ENCODE results near the gene PPP1R3A. TPM values are rescaled to one million over a fixed set of nuclear protein-coding genes. Genes with fewer than 3 reads are reported as not detected.
"Not testable (repeated sequence)": the region's sequence is repeated elsewhere in the genome, so short reads cannot be mapped to it uniquely, and the experiment has no call there.

PPP1R3A gene
- total and polyA plus RNA-seq, 2 donors (not counting 1 experiment from before 2014, with no cell fraction given) = not detected

- no peaks in the 10 kb centered on the region for H3K79me2 ChIP-seq (ENCODE audit: control insufficient read depth, insufficient read depth, low read length)
- no peaks in the 10 kb centered on the region for H4K20me1 ChIP-seq (ENCODE audit: control insufficient read depth, extremely low read depth, insufficient read depth, low read length)
- H3K4me2 ChIP-seq (ENCODE audit: extremely low read depth, insufficient read depth, low read length) = no peak overlapping the region
- H3K36me3 ChIP-seq (ENCODE audit: control insufficient read depth, insufficient read depth, low read length) = no peaks in the 10 kb centered on the region
- H3K4me1 ChIP-seq (ENCODE audit: control insufficient read depth, extremely low read depth, insufficient read depth, low read length) = no peaks in the 10 kb centered on the region
- H3K9me3 ChIP-seq (ENCODE audit: control insufficient read depth, insufficient read depth, low read depth, low read length) = no peaks in the 10 kb centered on the region
- H2AFZ ChIP-seq (ENCODE audit: low read length) = no peak overlapping the region
- DNase-seq (ENCODE audit: low read depth in 2 of 2) = no peak
- H3K27me3 ChIP-seq (ENCODE audit: control insufficient read depth, insufficient read depth, low read length) = no peaks in the 10 kb centered on the region
- H3K4me3 ChIP-seq (replicated peaks in 1 of 4; ENCODE audit: control extremely low read depth in 1 of 4, insufficient read depth in 1 of 4, low read depth in 3 of 4, low read length in 4 of 4) = no peak overlapping the region
- no peak overlapping the region for H3K9ac ChIP-seq (ENCODE audit: insufficient read depth, low read length)
- H3K27ac ChIP-seq (ENCODE audit: insufficient read depth, low read length) = no peak overlapping the region
- TF ChIP-seq CTCF (conservative IDR thresholded peaks at IDR 0.05 in 1 of 2, IDR thresholded peaks at IDR 0.05 in 1 of 2; ENCODE audit: low read depth in 1 of 2, low read length in 2 of 2) (no peak), EZH2 (IDR thresholded peaks at IDR 0.05; ENCODE audit: low read length, missing control alignments) (no peak)
Observed at GRCh38 chr7:113936982-113937381, 18.2 kb upstream of the PPP1R3A start.

- no peak for TF ChIP-seq EZH2 (IDR thresholded peaks at IDR 0.05; ENCODE audit: low read length, missing control alignments)
- TF ChIP-seq CTCF (conservative IDR thresholded peaks at IDR 0.05 in 1 of 2, IDR thresholded peaks at IDR 0.05 in 1 of 2; ENCODE audit: low read depth in 1 of 2, low read length in 2 of 2) = no peak
- no peaks in the 10 kb centered on the region for H3K27me3 ChIP-seq (ENCODE audit: control insufficient read depth, insufficient read depth, low read length)
- no peaks in the 10 kb centered on the region for H3K4me1 ChIP-seq (ENCODE audit: control insufficient read depth, extremely low read depth, insufficient read depth, low read length)
- H3K4me3 ChIP-seq (replicated peaks in 1 of 4; ENCODE audit: control extremely low read depth in 1 of 4, insufficient read depth in 1 of 4, low read depth in 3 of 4, low read length in 4 of 4) = no peak overlapping the region
- no peak overlapping the region for H3K9ac ChIP-seq (ENCODE audit: insufficient read depth, low read length)
- no peaks in the 10 kb centered on the region for H3K9me3 ChIP-seq (ENCODE audit: control insufficient read depth, insufficient read depth, low read depth, low read length)
- DNase-seq (ENCODE audit: low read depth in 2 of 2) = no peak
- no peak overlapping the region for H3K27ac ChIP-seq (ENCODE audit: insufficient read depth, low read length)
- no peaks in the 10 kb centered on the region for H3K79me2 ChIP-seq (ENCODE audit: control insufficient read depth, insufficient read depth, low read length)
- H2AFZ ChIP-seq (ENCODE audit: low read length) = no peak overlapping the region
- H3K36me3 ChIP-seq (ENCODE audit: control insufficient read depth, insufficient read depth, low read length) = no peaks in the 10 kb centered on the region
- no peaks in the 10 kb centered on the region for H4K20me1 ChIP-seq (ENCODE audit: control insufficient read depth, extremely low read depth, insufficient read depth, low read length)
- no peak overlapping the region for H3K4me2 ChIP-seq (ENCODE audit: extremely low read depth, insufficient read depth, low read length)
Observed at GRCh38 chr7:113936535-113936934, 17.7 kb upstream of the PPP1R3A start.

DNA sequence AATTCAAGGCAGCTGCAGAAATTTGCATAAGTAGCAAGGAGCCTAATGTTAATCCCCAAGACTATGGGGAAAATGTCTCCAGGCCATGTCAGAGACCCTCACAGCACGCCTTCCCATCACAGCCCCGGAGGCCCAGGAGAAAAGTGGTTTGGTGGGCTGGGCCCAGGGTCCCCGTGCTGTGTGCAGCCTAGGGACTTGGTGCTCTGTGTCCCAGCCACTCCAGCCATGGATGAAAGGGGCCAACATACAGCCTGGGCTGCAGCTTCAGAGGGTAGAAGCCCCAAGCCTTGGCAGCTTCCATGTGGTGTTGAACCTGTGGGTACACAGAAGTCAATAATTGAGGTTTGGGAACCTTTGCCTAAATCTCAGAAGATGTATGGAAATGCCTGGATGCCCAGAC lies 10.6 kb upstream of the PPP1R3A start:
- not testable (repeated sequence) for H3K4me1 ChIP-seq (ENCODE audit: control insufficient read depth, extremely low read depth, insufficient read depth, low read length); H2AFZ ChIP-seq (ENCODE audit: low read length); H3K27me3 ChIP-seq (ENCODE audit: control insufficient read depth, insufficient read depth, low read length); H3K9me3 ChIP-seq (ENCODE audit: control insufficient read depth, insufficient read depth, low read depth, low read length); H3K4me2 ChIP-seq (ENCODE audit: extremely low read depth, insufficient read depth, low read length); H3K27ac ChIP-seq (ENCODE audit: insufficient read depth, low read length); DNase-seq (ENCODE audit: low read depth in 2 of 2); H3K4me3 ChIP-seq (replicated peaks in 1 of 4; ENCODE audit: control extremely low read depth in 1 of 4, insufficient read depth in 1 of 4, low read depth in 3 of 4, low read length in 4 of 4); H3K9ac ChIP-seq (ENCODE audit: insufficient read depth, low read length); H3K79me2 ChIP-seq (ENCODE audit: control insufficient read depth, insufficient read depth, low read length); H3K36me3 ChIP-seq (ENCODE audit: control insufficient read depth, insufficient read depth, low read length); H4K20me1 ChIP-seq (ENCODE audit: control insufficient read depth, extremely low read depth, insufficient read depth, low read length)
